GM15510 (cell line): ENCODE data around the gene FMNL1.
A peak's percentile ranks its signal among the peaks of the same experiment; 100 is the strongest.

Experiments
- POLR2A ChIP-seq: IDR thresholded peaks from 3 replicates; pipeline ENCODE4 v1.6.1; 2011; ENCODE audit warnings: borderline replicate concordance; ENCODE audit not compliant: insufficient read length; ENCODE audit errors: extremely low read depth

Gene FMNL1, protein sequence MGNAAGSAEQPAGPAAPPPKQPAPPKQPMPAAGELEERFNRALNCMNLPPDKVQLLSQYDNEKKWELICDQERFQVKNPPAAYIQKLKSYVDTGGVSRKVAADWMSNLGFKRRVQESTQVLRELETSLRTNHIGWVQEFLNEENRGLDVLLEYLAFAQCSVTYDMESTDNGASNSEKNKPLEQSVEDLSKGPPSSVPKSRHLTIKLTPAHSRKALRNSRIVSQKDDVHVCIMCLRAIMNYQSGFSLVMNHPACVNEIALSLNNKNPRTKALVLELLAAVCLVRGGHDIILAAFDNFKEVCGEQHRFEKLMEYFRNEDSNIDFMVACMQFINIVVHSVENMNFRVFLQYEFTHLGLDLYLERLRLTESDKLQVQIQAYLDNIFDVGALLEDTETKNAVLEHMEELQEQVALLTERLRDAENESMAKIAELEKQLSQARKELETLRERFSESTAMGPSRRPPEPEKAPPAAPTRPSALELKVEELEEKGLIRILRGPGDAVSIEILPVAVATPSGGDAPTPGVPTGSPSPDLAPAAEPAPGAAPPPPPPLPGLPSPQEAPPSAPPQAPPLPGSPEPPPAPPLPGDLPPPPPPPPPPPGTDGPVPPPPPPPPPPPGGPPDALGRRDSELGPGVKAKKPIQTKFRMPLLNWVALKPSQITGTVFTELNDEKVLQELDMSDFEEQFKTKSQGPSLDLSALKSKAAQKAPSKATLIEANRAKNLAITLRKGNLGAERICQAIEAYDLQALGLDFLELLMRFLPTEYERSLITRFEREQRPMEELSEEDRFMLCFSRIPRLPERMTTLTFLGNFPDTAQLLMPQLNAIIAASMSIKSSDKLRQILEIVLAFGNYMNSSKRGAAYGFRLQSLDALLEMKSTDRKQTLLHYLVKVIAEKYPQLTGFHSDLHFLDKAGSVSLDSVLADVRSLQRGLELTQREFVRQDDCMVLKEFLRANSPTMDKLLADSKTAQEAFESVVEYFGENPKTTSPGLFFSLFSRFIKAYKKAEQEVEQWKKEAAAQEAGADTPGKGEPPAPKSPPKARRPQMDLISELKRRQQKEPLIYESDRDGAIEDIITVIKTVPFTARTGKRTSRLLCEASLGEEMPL

GRCh38 chr17:45221081-45222013 lies at the start of gene FMNL1:
TSS of gene FMNL1 (plus strand) at chr17:45221885. CDS start at chr17:45222125, 240 bp downstream.
- TF ChIP-seq POLR2A: no peak

DNA sequence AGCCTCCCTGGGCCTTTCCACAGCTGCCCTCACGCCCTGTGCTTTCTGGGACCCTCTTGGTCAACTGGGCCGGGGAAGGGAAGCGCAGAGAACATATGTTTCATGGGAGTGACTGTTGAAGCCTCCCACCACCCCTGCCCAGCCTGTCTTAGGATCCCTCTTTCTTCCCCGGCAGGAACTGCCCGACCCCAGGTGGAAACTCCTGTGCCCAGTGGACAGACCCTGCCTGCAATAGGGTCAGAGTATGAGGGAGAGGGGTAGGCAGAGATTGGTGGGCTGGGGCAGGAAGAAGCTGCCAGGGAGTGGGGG lies 49.5 kb upstream of the FMNL1 start:
- TF ChIP-seq POLR2A: no peak

DNA sequence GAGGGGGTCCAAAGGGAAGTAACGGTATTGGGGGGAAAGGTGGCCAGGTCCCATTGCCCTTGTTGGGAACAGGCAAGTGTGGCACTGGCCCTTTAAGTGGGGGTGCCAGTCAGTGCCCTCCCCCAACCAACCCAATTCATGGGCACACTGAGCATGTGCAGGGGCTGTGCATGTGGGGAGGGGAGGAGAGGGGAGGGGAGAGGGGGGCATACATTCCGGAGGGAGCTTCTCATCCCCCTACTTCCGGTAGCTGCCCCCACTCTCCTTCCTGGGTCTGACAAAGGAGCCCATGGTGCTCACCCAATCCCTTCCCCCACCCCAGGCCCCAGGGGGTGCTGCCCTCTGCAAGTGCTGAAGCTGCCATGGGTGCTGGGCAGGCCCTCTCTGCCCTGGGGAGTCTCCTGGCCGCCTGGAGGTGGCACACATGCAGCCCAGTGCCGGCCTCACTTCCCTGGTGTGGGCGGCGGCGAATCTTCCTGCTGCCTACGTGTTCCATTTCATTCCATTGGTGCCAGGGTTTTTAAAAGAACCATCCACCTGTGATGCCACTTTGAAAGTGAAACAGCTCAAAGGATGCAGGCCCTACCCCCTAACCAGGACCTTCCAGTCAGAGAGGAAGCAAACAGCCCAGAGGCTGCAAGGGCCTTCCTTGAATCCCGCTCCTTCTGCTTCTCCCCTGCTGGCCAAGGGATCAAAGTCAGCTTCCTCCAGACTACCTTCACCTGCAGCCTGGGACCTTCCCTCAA lies 49.0 kb upstream of the FMNL1 start:
- peak; percentile 30 for TF ChIP-seq POLR2A

DNA sequence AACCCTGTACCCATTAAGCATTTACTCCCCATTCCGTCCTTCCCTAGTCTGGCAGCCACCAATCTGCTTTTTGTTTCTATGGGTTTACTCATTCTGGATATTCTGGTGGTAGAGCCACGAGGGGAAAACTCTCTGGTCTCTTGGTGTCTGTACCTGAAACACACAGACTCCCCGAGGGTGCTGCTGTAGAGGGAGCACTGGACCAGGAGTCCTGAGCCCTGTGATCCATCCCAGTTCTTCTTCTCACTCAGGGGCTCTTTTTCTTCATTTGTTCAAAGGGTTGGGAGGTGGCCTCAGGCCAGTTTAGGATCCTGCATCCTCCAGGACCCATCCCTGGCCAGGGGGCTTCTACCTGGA lies 45.9 kb upstream of the FMNL1 start:
- no peak for TF ChIP-seq POLR2A

DNA sequence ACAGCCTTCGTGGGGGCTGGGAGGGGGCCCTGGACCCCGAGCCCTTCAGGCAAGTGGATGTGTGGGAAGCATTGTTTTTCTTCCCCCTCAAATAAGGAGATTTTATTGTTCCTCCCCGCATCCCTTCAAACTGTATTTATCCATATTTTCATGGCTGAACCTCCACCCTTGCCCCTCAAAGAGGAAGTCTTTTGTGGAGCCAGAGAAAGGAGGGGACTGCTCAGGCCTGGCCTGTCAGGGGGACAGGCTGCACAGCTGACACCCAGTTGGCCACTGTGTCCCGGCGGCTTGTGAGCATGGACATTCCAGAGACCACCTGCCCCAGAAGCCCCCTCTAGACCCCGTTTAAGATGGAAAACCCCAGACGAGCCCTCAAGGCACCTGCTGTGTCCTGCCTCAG lies 44.1 kb upstream of the FMNL1 start:
- TF ChIP-seq POLR2A: no peak

DNA sequence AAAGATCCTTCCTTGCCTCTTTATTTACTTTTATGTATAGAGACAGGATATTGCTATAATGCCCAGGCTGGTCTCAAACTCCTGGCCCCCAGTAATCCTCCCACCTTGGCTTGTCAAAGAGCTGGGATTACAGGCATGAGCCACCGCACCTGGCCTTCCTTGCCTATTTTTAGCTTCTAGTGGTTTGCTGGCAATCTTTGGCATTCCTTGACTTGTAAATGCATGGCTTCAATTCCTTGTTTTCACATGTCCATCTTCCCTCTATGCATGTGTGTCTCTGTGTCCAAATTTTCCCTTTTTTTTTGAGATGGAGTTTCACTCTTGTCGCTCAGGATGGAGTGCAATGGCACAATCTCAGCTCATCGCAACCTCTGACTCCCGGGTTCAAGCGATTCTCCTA lies 37.5 kb upstream of the FMNL1 start:
- no peak for TF ChIP-seq POLR2A

- no peak for TF ChIP-seq POLR2A
These were observed 34.8 kb upstream of the FMNL1 start for GRCh38 chr17:45186801-45187354.

- no peak for TF ChIP-seq POLR2A
These were observed 32.7 kb upstream of the FMNL1 start for GRCh38 chr17:45189009-45189408.

DNA sequence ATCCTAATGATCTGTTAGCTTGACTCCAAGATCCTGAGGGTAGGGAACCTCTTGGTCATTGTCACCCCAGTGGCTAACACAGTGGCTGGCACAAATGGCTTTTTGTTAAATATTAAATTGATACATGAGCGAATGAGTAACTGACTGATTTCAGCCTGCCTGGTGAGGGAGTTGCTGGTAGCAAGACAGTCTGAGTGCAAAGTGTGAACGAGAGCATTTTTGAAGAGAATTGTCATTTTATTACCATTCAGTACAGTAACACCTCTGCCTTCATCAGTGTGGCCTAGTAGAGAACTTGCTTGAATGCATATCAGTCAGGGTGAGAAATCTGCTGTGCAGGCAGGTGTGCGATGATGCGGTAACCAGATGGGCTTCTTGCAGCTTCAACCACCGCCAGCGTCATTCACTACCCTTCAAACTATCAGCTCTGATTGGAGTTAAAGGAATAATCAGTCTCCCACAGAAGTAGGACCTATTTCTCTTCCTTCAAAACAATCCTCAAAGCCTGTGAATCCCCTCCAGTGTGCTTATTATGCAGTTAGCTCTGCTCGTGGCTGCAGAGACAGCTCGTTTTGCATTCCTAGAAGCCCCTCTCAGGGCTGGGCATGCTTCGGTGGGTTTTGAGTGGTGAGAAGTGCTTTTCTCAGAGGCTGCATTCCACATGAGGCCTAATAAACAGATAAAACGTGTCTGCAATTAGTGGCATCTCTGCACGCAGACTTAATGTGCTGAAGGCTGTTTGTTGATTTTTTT lies 31.0 kb upstream of the FMNL1 start:
- TF ChIP-seq POLR2A: no peak

DNA sequence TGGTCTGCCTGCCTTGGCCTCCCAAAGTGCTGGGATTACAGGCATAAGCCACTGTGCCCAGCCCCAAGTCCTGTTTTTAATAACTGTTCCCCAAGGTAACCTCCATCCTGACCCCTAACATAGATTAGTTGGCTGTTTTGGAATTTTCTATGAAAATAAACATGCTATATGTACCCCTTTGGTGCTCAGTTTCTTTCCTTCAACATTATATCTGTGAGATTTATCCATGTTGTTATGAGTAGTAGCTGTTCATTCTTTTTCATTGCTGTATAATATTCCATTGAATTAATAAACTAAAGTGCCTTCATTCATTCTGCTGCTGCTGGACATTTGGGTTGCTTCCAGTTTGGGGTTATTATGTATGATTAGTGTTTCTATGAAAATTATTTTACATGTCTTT lies 26.3 kb upstream of the FMNL1 start:
- TF ChIP-seq POLR2A: no peak

- TF ChIP-seq POLR2A: no peak
These were observed 24.6 kb upstream of the FMNL1 start for GRCh38 chr17:45197108-45197507.

DNA sequence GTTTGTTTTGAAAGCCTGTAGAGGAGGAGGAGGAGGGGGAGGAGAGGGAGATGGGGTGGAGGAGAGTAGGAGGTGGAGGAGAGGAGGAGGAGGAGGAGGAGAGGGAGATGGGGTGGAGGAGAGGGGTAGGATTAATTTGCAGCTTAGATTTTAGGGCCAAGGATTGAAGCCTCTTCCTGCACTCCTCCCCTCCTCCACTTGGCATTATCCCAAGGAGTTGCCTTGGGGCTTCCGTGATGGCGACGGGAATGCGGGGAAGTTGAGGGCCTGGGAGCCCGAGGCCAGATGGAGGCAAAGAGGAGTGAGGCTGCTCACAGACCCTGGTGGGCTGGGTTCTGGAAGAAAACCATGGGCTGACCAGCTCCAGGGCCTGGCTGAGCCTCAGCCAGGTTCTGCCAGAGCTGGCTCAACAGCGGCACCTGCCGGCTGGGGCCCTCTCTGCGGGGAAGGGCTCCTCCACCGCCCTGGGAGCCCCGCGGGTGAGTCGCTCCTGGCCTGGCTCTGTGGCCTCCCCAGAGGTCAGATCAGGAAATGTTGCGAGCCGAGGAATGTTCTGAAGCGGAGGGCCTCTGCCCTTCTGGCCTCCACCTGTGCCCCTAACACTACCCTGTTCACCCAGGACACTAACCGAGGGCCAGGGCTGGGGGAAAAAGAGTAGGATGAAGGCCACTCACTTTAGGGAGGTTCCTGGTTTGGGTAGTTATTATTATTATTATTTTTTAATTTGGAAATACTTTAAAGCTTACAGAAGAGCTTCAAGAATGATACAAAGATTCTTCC lies 23.9 kb upstream of the FMNL1 start:
- TF ChIP-seq POLR2A: no peak

DNA sequence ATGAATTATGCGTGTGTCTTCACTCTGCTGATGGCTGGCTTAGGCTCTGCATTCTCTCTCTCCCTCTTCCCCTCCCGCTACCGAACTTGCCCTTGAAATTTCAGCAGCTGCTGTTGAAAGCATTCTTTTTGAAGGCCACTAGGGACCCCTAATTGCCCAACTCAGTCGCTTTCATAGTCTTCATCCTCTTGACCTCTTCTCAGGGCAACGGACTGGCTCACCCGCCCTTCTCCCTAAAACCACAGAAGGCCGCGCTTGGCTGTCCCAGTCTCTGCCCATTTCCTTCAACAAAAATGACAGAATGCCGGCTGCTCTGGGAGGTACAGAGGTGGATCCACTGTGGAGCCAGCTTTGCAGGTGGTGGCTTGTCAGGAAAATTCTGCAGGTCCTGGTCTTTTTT lies 21.0 kb upstream of the FMNL1 start:
- no peak for TF ChIP-seq POLR2A

GRCh38 chr17:45201457-45201856 lies 20.2 kb upstream of the FMNL1 start:
- no peak for TF ChIP-seq POLR2A
